Measurements from ENCODE around the gene PAFAH1B1. TPM values are rescaled to one million over a fixed set of nuclear protein-coding genes. Genes with fewer than 3 reads are reported as not detected.

The PAFAH1B1 gene
- total RNA-seq, 4 donors from 2014 or later: 33.4 to 91.6 (median 78.8) TPM

GRCh38 chr17:2580151-2580550, 13.3 kb upstream of the PAFAH1B1 start:
- TF ChIP-seq, protein P1, sequence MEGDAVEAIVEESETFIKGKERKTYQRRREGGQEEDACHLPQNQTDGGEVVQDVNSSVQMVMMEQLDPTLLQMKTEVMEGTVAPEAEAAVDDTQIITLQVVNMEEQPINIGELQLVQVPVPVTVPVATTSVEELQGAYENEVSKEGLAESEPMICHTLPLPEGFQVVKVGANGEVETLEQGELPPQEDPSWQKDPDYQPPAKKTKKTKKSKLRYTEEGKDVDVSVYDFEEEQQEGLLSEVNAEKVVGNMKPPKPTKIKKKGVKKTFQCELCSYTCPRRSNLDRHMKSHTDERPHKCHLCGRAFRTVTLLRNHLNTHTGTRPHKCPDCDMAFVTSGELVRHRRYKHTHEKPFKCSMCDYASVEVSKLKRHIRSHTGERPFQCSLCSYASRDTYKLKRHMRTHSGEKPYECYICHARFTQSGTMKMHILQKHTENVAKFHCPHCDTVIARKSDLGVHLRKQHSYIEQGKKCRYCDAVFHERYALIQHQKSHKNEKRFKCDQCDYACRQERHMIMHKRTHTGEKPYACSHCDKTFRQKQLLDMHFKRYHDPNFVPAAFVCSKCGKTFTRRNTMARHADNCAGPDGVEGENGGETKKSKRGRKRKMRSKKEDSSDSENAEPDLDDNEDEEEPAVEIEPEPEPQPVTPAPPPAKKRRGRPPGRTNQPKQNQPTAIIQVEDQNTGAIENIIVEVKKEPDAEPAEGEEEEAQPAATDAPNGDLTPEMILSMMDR (IDR thresholded peaks at IDR 0.05): no peak
- TF ChIP-seq POLR2A (IDR thresholded peaks at IDR 0.05): no peak
- no peaks in the 10 kb centered on the region for H3K4me1 ChIP-seq
- no peak overlapping the region for H3K4me3 ChIP-seq
- intact Hi-C loops (cut with DNase I): no loop called here
- no peak for DNase-seq
- no peaks in the 10 kb centered on the region for H3K9me3 ChIP-seq
- H3K27me3 ChIP-seq: peaks cover 0 to 3% (median 0%) of the 10 kb centered on the region in 4 donors
- no peak overlapping the region for H3K27ac ChIP-seq
- WGBS, 2 donors: 53 to 68% methylated on average over 3 to 4 of the region's 4 CpGs
- H3K36me3 ChIP-seq: no peaks in the 10 kb centered on the region

DNA sequence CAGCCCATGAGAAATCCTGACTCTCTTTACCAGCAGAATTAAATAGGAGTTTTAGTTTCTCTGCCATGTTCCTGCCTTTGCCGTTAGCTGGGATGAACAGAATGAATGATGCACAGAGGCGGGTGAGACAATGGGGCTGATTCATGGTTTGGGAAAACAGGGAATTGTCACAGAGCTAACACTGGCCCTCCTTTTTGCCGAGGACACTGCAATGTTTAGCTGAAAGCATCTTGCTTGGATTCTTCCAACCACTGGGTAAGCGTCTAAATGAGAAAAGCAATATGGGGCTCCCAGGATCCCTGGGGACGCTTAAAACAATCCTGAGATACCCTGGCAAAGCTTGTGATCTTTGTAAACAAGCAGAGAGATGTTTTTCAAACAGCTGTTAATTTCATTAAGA, 12.8 kb upstream of the PAFAH1B1 start:
- Histone ChIP-seq H3K9me3 (no peaks in the 10 kb centered on the region), H3K27me3 (peaks cover 0 to 3% (median 0%) of the 10 kb centered on the region in 4 donors), H3K4me1 (no peaks in the 10 kb centered on the region), H3K4me3 (no peak overlapping the region), H3K36me3 (no peaks in the 10 kb centered on the region), H3K27ac (no peak overlapping the region)
- TF ChIP-seq POLR2A (IDR thresholded peaks at IDR 0.05): no peak
- TF ChIP-seq, protein P1 (IDR thresholded peaks at IDR 0.05): no peak
- 38 to 65% methylated on average over 5 of the region's 5 CpGs for WGBS, 2 donors
- no peak for DNase-seq
- intact Hi-C loops (cut with DNase I): no loop called here

DNA sequence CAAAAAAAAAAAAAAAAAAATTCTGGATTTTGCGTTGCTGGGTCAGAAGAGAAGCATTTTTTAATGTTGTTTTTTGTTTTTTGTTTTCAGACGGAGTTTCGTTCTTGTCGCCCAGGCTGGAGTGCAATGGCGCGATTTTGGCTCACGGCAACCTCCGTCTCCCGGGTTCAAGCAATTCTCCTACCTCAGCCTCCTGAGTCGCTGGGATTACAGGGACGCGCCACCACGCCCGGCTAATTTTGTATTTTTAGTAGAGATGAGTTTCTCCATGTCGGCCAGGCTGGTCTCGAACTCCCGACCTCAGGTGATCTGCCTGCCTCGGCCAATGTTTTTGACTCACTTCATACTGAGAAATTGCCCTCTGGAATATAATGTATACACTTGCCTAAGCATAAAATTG, 11.0 kb upstream of the PAFAH1B1 start:
- H3K36me3 ChIP-seq: no peaks in the 10 kb centered on the region
- H3K4me3 ChIP-seq: no peak overlapping the region
- peaks cover 0 to 3% (median 0%) of the 10 kb centered on the region in 4 donors for H3K27me3 ChIP-seq
- no peaks in the 10 kb centered on the region for H3K4me1 ChIP-seq
- H3K9me3 ChIP-seq: no peaks in the 10 kb centered on the region
- intact Hi-C loops (cut with DNase I): no loop called here
- WGBS, 2 donors: 94 to 96% methylated on average over 18 of the region's 18 CpGs
- no peak for DNase-seq
- H3K27ac ChIP-seq: no peak overlapping the region
- TF ChIP-seq, protein P1 (IDR thresholded peaks at IDR 0.05): no peak
- TF ChIP-seq POLR2A (IDR thresholded peaks at IDR 0.05): no peak

- Histone ChIP-seq H3K27me3 (no peaks in the 10 kb centered on the region), H3K4me3 (no peak overlapping the region), H3K9me3 (no peaks in the 10 kb centered on the region), H3K4me1 (peaks cover 8 to 28% (median 14%) of the 10 kb centered on the region in 3 donors), H3K36me3 (no peaks in the 10 kb centered on the region), H3K27ac (no peak overlapping the region)
- intact Hi-C loops (cut with DNase I): no loop called here
- WGBS, 2 donors: 85 to 96% methylated on average over 16 of the region's 16 CpGs
- no peak for DNase-seq
- TF ChIP-seq, protein P1 (IDR thresholded peaks at IDR 0.05): no peak
- no peak for TF ChIP-seq POLR2A (IDR thresholded peaks at IDR 0.05)
These were observed 2.3 kb upstream of the PAFAH1B1 start for GRCh38 chr17:2591040-2591640.

GRCh38 chr17:2593821-2594721, 617 bp downstream of the PAFAH1B1 start:
- H3K27ac ChIP-seq: peak overlapping the region; percentile 96 to 100 (median 98)
- H3K36me3 ChIP-seq: no peaks in the 10 kb centered on the region
- H3K4me1 ChIP-seq: peaks cover 15 to 57% (median 32%) of the 10 kb centered on the region in 3 donors
- H3K9me3 ChIP-seq: no peaks in the 10 kb centered on the region
- intact Hi-C loops (cut with DNase I): no loop called here
- TF ChIP-seq POLR2A (IDR thresholded peaks at IDR 0.05): peak in 1 of 4 donors; percentile 29
- TF ChIP-seq, protein P1 (IDR thresholded peaks at IDR 0.05): no peak
- no peaks in the 10 kb centered on the region for H3K27me3 ChIP-seq
- DNase-seq: peak; percentile 53
- peak overlapping the region; percentile 88 to 97 (median 93) for H3K4me3 ChIP-seq
- 0% methylated on average over 11 to 22 of the region's 80 CpGs for WGBS, 2 donors

Measured in esophagus squamous epithelium (tissue), 5 donors.